LNCAP (cell line): ENCODE measurements around the gene LIN9.

Experiments used
- CTCF ChIP-seq: fragments of 450-650 bp; IDR thresholded peaks from 2 replicates; pipeline ENCODE4 v1.5.1; 2017; ENCODE audit warnings: mild to moderate bottlenecking

Gene LIN9

GRCh38 chr1:226308723-226309397, at the start of gene LIN9:
TSS of gene LIN9 (minus strand) at chr1:226309164. CDS start at chr1:226309139, 25 bp downstream.
- TF ChIP-seq CTCF, result 0 out of 2 replicates have a peak, but pooled peaks have one; percentile 6

- TF ChIP-seq CTCF, result no peak
These were observed 48.5 kb upstream of the LIN9 start for GRCh38 chr1:226357416-226357815.

- TF ChIP-seq CTCF, result no peak
These were observed 46.9 kb upstream of the LIN9 start for GRCh38 chr1:226355669-226356551.

GRCh38 chr1:226355016-226355415, 46.1 kb upstream of the LIN9 start:
- no peak for TF ChIP-seq CTCF

- TF ChIP-seq CTCF, result no peak
These were observed 44.9 kb upstream of the LIN9 start for GRCh38 chr1:226353698-226354525.

- TF ChIP-seq CTCF, result no peak
These were observed 42.7 kb upstream of the LIN9 start for GRCh38 chr1:226351709-226352108.

- no peak for TF ChIP-seq CTCF
These were observed 41.5 kb upstream of the LIN9 start for GRCh38 chr1:226350519-226350865.
